Subcutaneous adipose tissue (tissue), 4 donors: Measurements from ENCODE around the gene TMEM14A. TPM values are rescaled to one million over a fixed set of nuclear protein-coding genes. Genes with fewer than 3 reads are reported as not detected.

Experiments
- total RNA-seq, 4 donors: library from RNA; depleted of rRNA; stranded (reverse); fragments of >200 nt; gene quantifications; one replicate each; pipeline ENCODE4 v1.1.0, GENCODE V29; 2016
- TF ChIP-seq, protein P1 (sequence below): fragments of 450-650 bp; IDR thresholded peaks from one replicate; pipeline ENCODE4 v1.5.1; 2016; ENCODE audit warnings: low read depth, mild to moderate bottlenecking, control low read depth, antibody characterized with exemption, moderate library complexity

TMEM14A gene
- total RNA-seq, 4 donors from 2014 or later, result 12.6 to 26.9 (median 19.7) TPM

GRCh38 chr6:52639493-52639892, 31.4 kb upstream of the TMEM14A start:
- TF ChIP-seq, protein P1, sequence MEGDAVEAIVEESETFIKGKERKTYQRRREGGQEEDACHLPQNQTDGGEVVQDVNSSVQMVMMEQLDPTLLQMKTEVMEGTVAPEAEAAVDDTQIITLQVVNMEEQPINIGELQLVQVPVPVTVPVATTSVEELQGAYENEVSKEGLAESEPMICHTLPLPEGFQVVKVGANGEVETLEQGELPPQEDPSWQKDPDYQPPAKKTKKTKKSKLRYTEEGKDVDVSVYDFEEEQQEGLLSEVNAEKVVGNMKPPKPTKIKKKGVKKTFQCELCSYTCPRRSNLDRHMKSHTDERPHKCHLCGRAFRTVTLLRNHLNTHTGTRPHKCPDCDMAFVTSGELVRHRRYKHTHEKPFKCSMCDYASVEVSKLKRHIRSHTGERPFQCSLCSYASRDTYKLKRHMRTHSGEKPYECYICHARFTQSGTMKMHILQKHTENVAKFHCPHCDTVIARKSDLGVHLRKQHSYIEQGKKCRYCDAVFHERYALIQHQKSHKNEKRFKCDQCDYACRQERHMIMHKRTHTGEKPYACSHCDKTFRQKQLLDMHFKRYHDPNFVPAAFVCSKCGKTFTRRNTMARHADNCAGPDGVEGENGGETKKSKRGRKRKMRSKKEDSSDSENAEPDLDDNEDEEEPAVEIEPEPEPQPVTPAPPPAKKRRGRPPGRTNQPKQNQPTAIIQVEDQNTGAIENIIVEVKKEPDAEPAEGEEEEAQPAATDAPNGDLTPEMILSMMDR, result no peak

GRCh38 chr6:52640170-52640569, 30.7 kb upstream of the TMEM14A start:
- TF ChIP-seq, protein P1, result no peak

DNA sequence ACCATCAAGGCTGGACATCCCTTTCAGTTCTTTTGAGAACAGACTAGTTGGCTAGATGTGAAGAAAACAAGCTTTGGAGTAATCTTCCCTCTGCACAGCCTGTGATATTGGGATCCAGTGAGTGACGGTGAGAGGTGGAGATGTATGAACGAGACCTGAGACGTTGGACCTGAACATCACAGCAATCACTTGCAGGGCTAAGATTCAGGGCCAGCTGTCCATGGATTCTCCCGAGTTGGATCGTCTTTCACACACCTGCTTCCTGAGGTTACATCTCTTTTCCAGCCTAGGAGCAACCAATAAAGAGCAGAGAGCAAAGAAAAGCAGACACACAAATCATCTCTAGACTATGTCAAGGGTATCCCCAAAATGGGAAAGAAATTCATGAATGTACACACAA, 30.0 kb upstream of the TMEM14A start:
- TF ChIP-seq, protein P1, result no peak

DNA sequence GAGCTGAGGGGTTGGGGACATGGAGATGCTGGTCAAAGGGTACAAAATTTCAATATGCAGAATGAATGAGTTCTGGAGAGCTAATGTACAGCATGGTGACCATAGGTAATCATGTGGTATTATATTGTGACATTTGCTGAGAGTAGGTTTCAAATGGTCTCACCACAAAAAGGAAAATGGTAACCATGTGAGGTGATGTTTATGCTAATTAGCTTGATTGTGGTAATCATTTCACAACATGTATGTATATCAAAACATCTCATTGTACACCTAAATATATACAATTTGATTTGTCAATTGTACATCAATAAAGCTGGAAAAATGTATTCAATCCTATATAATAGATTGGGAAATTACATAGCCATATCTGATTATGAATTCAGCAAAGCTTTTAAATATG, 29.5 kb upstream of the TMEM14A start:
- TF ChIP-seq, protein P1, result no peak

DNA sequence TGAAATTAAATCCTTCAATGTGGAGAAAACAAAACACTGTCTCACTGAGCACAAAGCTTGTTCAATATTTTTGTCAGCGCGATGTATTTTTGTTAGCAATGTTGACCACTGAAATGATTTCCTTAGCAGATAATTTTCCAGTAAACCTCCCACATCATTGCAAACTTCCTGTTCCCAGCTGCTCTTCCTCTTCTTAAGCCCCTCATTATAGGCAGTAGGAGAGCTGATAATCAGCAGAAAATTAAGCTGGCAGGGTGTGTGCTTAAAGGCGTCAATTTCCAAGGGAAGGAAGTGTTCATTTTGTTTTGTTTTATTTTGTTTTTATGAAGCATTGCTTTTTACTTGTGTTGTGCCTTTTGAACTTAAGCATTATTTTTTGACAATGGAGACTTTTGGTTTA, 29.1 kb upstream of the TMEM14A start:
- TF ChIP-seq, protein P1, result no peak

GRCh38 chr6:52642368-52642767, 28.5 kb upstream of the TMEM14A start:
- TF ChIP-seq, protein P1, result no peak

GRCh38 chr6:52643158-52643557, 27.8 kb upstream of the TMEM14A start:
- TF ChIP-seq, protein P1, result no peak
